ENCODE measurements around the gene TMEM184B.

The TMEM184B gene

DNA sequence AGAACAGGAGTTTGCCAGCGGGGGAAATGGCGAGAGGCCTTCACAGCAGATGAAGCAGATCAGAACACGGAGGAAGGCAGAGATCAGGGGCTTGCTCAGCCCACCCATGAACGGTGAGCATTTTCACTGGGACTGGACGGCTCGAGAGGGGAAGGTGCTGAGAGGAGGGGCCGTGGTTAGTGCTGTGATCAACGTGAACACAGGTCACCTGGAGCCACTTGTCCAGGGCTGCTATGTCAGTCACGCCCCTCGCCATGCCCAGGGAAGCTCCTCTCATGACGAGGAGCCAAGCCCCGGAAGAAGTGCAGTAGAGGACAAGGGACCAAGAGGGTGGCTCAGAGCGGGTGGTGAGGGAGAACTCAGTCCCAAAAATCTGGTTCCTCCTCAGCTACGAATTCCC lies 98.2 kb downstream of the TMEM184B start:
- no peak overlapping the region for H2AFZ ChIP-seq (ENCODE audit: low read depth, low read length)
- peaks cover 11% of the 10 kb centered on the region for H3K4me1 ChIP-seq (ENCODE audit: insufficient read depth, low read length)
- H3K27me3 ChIP-seq (ENCODE audit: insufficient read depth, low read length): no peaks in the 10 kb centered on the region

GRCh38 chr22:38173641-38173906 lies 99.2 kb downstream of the TMEM184B start:
- Histone ChIP-seq H3K27me3 (ENCODE audit: insufficient read depth, low read length) (no peaks in the 10 kb centered on the region), H3K36me3 (ENCODE audit: insufficient read depth, low read length) (no peaks in the 10 kb centered on the region), H3K4me1 (ENCODE audit: insufficient read depth, low read length) (peaks cover 11% of the 10 kb centered on the region), H3K9me3 (ENCODE audit: low read length) (no peaks in the 10 kb centered on the region), H2AFZ (ENCODE audit: low read depth, low read length) (no peak overlapping the region), H3K4me3 (ENCODE audit: low read length) (no peak overlapping the region)

More for the DNA sequence above, 98.2 kb downstream of the TMEM184B start:
- Histone ChIP-seq H3K4me3 (ENCODE audit: low read length) (no peak overlapping the region), H3K36me3 (ENCODE audit: insufficient read depth, low read length) (no peaks in the 10 kb centered on the region), H3K9me3 (ENCODE audit: low read length) (no peaks in the 10 kb centered on the region)

- no peak overlapping the region for H2AFZ ChIP-seq (ENCODE audit: low read depth, low read length)
- peaks cover 2% of the 10 kb centered on the region for H3K36me3 ChIP-seq (ENCODE audit: insufficient read depth, low read length)
- H3K9me3 ChIP-seq (ENCODE audit: low read length): no peaks in the 10 kb centered on the region
- no peak overlapping the region for H3K4me3 ChIP-seq (ENCODE audit: low read length)
- no peaks in the 10 kb centered on the region for H3K27me3 ChIP-seq (ENCODE audit: insufficient read depth, low read length)
- peaks cover 8% of the 10 kb centered on the region for H3K4me1 ChIP-seq (ENCODE audit: insufficient read depth, low read length)
Observed at GRCh38 chr22:38172832-38173640, 99.8 kb downstream of the TMEM184B start.

- no peaks in the 10 kb centered on the region for H3K27me3 ChIP-seq (ENCODE audit: insufficient read depth, low read length)
- H3K9me3 ChIP-seq (ENCODE audit: low read length): no peaks in the 10 kb centered on the region
- H3K4me3 ChIP-seq (ENCODE audit: low read length): no peak overlapping the region
- H3K4me1 ChIP-seq (ENCODE audit: insufficient read depth, low read length): peaks cover 3% of the 10 kb centered on the region
- H3K36me3 ChIP-seq (ENCODE audit: insufficient read depth, low read length): peaks cover 4% of the 10 kb centered on the region
- H2AFZ ChIP-seq (ENCODE audit: low read depth, low read length): no peak overlapping the region
Observed at GRCh38 chr22:38171927-38172831, 100.6 kb downstream of the TMEM184B start.

DNA sequence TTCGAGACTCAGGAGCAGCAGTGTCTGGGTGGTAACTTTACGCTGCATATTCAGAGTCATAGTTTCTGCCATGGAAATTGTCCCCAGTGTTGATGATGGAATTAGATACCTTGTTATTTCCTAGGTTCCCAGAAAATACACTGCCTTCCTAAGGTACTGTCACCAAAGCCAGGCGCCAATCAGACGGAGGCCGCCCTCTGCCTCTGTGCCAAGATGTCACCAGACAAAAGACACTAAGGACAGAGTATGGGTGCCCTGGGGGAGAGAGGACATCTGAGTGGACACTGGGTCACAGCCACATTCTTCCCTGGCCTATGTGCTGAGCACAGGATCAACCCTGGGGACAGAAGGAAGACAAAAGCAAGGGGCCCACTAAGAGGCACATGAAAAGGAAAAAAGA lies 102.3 kb downstream of the TMEM184B start:
- H3K4me1 ChIP-seq (ENCODE audit: insufficient read depth, low read length): peaks cover 3% of the 10 kb centered on the region
- H3K36me3 ChIP-seq (ENCODE audit: insufficient read depth, low read length): peaks cover 4% of the 10 kb centered on the region
- H3K27me3 ChIP-seq (ENCODE audit: insufficient read depth, low read length): no peaks in the 10 kb centered on the region
- H3K4me3 ChIP-seq (ENCODE audit: low read length): no peak overlapping the region
- no peak overlapping the region for H2AFZ ChIP-seq (ENCODE audit: low read depth, low read length)
- no peaks in the 10 kb centered on the region for H3K9me3 ChIP-seq (ENCODE audit: low read length)
